BJ (cell line): ENCODE data around the gene ADGRG4. TPM values are rescaled to one million over a fixed set of nuclear protein-coding genes. Genes with fewer than 3 reads are reported as not detected.

ENCODE experiments used
- CTCF ChIA-PET: fragments of 350-600 bp; formaldehyde crosslinking; extraction: SDS; loops from one replicate; lab custom pipeline; 2021; ENCODE audit warnings: antibody characterized with exemption, inconsistent platforms; lab: Yijun Ruan, JAX
- POLR2A ChIA-PET: fragments of 300-600 bp; sonication (Branson Sonifier 250); formaldehyde crosslinking; extraction: SDS; loops from one replicate; lab custom pipeline; 2021; ENCODE audit warnings: antibody characterized with exemption; lab: Charles Lee
- DNase-seq: peaks from one replicate; pipeline ENCODE4 v3.0.0-alpha.2; 2011; ENCODE audit warnings: low read depth
- H3K27me3 ChIP-seq: 2 replicates; pipeline ENCODE4 v1.6.0; 2011; ENCODE audit warnings: low read length; ENCODE audit not compliant: control insufficient read depth, insufficient read depth
- H3K36me3 ChIP-seq: 2 replicates; pipeline ENCODE4 v1.5.1; 2011; ENCODE audit warnings: low read length; ENCODE audit not compliant: control insufficient read depth, insufficient read depth
- H3K4me3 ChIP-seq: 2 replicates; pipeline ENCODE4 v1.5.1; 2011; ENCODE audit warnings: low read depth, mild to moderate bottlenecking, control low read depth, low read length
- polyA plus RNA-seq: library from polyadenylated mRNA; depleted of rRNA; stranded (reverse); fragments of >200 nt; gene quantifications from 2 replicates; pipeline ENCODE4 v1.2.3, GENCODE V29; 2011
- TF ChIP-seq, protein P1 (sequence below): IDR thresholded peaks from 2 replicates; pipeline ENCODE4 v1.5.1; 2011; ENCODE audit warnings: low read depth, mild to moderate bottlenecking, control low read depth, inconsistent platforms, low read length, moderate library complexity; ENCODE audit not compliant: insufficient read depth

ADGRG4 gene
- polyA plus RNA-seq, 1 experiment = 0.01 TPM

GRCh38 chrX:136390921-136391320 is 90.2 kb downstream of the ADGRG4 start:
- ChIA-PET CTCF (no interaction called here), POLR2A (no interaction called here)
- H3K4me3 ChIP-seq = no peak overlapping the region
- no peaks in the 10 kb centered on the region for H3K27me3 ChIP-seq
- no peak for DNase-seq
- H3K36me3 ChIP-seq = no peaks in the 10 kb centered on the region
- TF ChIP-seq, protein P1, sequence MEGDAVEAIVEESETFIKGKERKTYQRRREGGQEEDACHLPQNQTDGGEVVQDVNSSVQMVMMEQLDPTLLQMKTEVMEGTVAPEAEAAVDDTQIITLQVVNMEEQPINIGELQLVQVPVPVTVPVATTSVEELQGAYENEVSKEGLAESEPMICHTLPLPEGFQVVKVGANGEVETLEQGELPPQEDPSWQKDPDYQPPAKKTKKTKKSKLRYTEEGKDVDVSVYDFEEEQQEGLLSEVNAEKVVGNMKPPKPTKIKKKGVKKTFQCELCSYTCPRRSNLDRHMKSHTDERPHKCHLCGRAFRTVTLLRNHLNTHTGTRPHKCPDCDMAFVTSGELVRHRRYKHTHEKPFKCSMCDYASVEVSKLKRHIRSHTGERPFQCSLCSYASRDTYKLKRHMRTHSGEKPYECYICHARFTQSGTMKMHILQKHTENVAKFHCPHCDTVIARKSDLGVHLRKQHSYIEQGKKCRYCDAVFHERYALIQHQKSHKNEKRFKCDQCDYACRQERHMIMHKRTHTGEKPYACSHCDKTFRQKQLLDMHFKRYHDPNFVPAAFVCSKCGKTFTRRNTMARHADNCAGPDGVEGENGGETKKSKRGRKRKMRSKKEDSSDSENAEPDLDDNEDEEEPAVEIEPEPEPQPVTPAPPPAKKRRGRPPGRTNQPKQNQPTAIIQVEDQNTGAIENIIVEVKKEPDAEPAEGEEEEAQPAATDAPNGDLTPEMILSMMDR = no peak

DNA sequence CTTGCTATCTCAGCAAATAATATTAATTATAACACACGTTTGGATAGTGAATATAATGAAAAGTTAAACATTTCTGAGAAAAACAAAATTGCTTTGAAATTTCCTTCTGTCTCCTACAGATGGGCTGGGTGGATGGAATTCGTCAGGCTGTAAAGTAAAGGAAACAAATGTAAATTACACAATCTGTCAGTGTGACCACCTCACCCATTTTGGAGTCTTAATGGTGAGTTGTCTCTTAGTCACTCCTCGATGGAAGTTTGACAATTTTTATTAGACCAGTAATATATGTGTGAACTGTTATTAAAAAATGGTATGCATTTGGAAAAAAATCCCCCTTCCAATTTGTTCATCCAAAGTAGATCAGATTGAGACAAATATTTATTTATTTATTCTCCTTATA is 94.5 kb downstream of the ADGRG4 start:
- Histone ChIP-seq H3K4me3 (no peak overlapping the region), H3K36me3 (no peaks in the 10 kb centered on the region), H3K27me3 (no peaks in the 10 kb centered on the region)
- TF ChIP-seq, protein P1 = no peak
- ChIA-PET POLR2A (no interaction called here), CTCF (no interaction called here)
- DNase-seq = no peak

GRCh38 chrX:136397001-136397400 is 96.2 kb downstream of the ADGRG4 start:
- Histone ChIP-seq H3K36me3 (no peaks in the 10 kb centered on the region), H3K4me3 (no peak overlapping the region), H3K27me3 (no peaks in the 10 kb centered on the region)
- ChIA-PET POLR2A (no interaction called here), CTCF (no interaction called here)
- TF ChIP-seq, protein P1 = no peak
- no peak for DNase-seq

GRCh38 chrX:136405126-136405525 is 104.4 kb downstream of the ADGRG4 start:
- POLR2A ChIA-PET = no interaction called here
- no peak overlapping the region for H3K4me3 ChIP-seq
- H3K36me3 ChIP-seq = no peaks in the 10 kb centered on the region
- TF ChIP-seq, protein P1 = no peak
- no peak for DNase-seq
- no peaks in the 10 kb centered on the region; the same call in 1 of the 2 replicates for H3K27me3 ChIP-seq
- CTCF ChIA-PET = no interaction called here

DNA sequence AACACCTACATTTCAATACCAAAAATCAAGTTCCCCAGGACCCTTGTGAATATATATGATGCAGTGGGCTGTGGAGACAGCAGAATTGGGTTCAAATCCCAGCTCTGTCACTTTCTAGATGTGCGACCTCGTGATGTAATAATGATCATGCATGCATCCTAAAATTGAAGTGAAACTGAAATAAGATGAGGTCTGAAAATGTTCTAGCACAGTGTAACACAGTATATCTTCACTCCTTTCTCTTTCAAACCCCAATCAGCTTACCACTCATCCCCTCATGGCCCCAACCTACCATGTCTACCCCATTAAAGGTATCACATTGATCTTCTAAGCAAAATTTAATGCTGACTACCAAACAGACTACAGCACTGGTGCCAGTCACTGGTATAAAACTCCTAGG is 117.0 kb downstream of the ADGRG4 start:
- Histone ChIP-seq H3K27me3 (no peaks in the 10 kb centered on the region), H3K36me3 (no peaks in the 10 kb centered on the region), H3K4me3 (no peak overlapping the region)
- DNase-seq = no peak
- TF ChIP-seq, protein P1 = no peak
- POLR2A ChIA-PET = no interaction called here
- CTCF ChIA-PET = no interaction called here
